ENCODE measurements around the gene UBL7. TPM values are rescaled to one million over a fixed set of nuclear protein-coding genes. Genes with fewer than 3 reads are reported as not detected.

UBL7 gene
- total RNA-seq, 1 experiment from 2014 or later, result 38.5 TPM

DNA sequence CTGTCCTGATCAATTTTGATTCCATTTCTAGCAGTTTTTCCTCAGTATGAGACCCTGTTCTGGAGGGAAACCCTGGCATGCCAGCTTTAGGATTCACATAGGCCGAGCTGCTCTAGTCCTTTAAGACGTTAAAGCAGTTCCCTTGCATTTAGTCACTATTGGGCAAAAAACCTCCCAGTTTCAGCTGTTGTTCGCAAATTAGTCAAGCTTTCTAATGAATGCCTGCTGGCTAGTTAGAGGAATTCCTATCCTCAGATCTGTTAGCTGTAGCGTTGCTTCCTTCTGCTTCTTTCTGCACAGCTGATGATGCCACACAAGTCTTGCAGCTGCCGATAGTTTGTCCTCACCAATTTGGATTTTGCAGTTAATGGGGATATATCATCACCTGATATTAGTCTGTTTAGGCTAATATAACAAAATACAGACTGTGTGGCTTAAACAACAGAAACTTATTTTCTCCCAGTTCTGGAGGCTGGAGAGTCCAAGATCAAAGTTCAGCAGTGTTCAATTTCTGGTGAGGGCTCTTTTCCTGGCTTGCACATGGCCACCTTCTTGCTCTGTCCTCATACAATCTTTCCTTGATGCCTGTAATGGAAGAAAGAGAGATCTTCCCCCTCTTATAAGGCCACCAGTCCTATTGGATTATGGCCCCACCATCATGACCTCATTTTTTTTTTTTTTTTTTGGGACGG lies 7.5 kb upstream of the UBL7 start:
- CTCF ChIA-PET, result no interaction called here
- peaks cover 3% of the 10 kb centered on the region for H3K36me3 Mint-ChIP-seq (ENCODE audit: insufficient read depth, unreplicated experiment)

DNA sequence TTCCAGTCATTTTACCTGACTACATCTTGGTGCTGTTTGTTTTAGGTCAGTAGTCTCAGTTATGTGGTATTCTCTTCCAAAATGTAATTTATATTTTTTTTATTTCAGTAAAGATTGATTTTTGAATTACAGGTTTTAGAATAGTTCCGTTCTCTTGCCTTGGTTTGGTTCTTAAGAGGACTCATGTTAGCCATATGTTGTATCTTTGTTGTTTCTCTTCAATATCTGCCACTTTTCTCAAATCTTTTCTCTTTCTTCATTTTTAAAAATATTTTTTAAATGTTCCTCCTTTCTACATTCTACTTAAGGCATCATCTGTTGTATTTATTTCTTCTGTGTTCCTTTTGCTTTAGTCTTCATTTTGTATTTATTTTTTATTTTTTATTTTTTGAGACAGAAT lies 5.6 kb upstream of the UBL7 start:
- intact Hi-C loops (cut with micrococcal nuclease; ENCODE audit: unreplicated experiment), result no loop called here
- H3K27ac Mint-ChIP-seq (ENCODE audit: unreplicated experiment), result no peak overlapping the region
- CTCF ChIA-PET, result no interaction called here

More for the DNA sequence above, 7.5 kb upstream of the UBL7 start:
- peaks cover 6% of the 10 kb centered on the region for H3K9me3 Mint-ChIP-seq (ENCODE audit: low read depth, unreplicated experiment)
- no peak for DNase-seq
- TF ChIP-seq, protein P1, sequence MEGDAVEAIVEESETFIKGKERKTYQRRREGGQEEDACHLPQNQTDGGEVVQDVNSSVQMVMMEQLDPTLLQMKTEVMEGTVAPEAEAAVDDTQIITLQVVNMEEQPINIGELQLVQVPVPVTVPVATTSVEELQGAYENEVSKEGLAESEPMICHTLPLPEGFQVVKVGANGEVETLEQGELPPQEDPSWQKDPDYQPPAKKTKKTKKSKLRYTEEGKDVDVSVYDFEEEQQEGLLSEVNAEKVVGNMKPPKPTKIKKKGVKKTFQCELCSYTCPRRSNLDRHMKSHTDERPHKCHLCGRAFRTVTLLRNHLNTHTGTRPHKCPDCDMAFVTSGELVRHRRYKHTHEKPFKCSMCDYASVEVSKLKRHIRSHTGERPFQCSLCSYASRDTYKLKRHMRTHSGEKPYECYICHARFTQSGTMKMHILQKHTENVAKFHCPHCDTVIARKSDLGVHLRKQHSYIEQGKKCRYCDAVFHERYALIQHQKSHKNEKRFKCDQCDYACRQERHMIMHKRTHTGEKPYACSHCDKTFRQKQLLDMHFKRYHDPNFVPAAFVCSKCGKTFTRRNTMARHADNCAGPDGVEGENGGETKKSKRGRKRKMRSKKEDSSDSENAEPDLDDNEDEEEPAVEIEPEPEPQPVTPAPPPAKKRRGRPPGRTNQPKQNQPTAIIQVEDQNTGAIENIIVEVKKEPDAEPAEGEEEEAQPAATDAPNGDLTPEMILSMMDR (IDR thresholded peaks at IDR 0.05; ENCODE audit: unreplicated experiment), result no peak
- no TSS peak for BruUV-seq (replicated peaks)
- H3K4me3 Mint-ChIP-seq (ENCODE audit: low read depth, unreplicated experiment), result no peak overlapping the region
- no peaks in the 10 kb centered on the region for H3K27me3 Mint-ChIP-seq (ENCODE audit: unreplicated experiment)
- no peaks in the 10 kb centered on the region for H3K4me1 Mint-ChIP-seq (ENCODE audit: low read depth, unreplicated experiment)
- intact Hi-C loops (cut with micrococcal nuclease; ENCODE audit: unreplicated experiment), result no loop called here
- H3K27ac Mint-ChIP-seq (ENCODE audit: unreplicated experiment), result no peak overlapping the region

DNA sequence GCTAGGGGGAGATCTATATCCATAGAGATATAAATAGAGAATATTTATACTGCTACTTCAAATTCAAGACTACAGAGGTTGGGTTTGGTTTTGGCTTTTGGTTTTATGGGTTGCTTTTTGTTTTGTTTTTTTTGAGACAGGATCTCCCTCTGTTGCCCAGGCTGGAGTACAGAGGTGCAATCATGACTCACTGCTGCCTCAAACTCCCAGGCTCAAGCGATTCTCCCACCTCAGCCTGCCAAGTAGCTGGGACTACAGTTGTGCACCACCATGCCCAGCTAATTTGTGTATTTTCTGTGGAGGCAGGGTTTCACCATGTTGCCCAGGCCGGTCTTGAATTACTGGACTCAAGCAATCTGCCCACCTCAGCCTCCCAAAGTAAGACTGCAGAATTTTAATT lies 3.9 kb upstream of the UBL7 start:
- Mint-ChIP-seq H3K4me1 (ENCODE audit: low read depth, unreplicated experiment) (peaks cover 25% of the 10 kb centered on the region), H3K9me3 (ENCODE audit: low read depth, unreplicated experiment) (peaks cover 9% of the 10 kb centered on the region), H3K27ac (ENCODE audit: unreplicated experiment) (no peak overlapping the region), H3K36me3 (ENCODE audit: insufficient read depth, unreplicated experiment) (peaks cover 20% of the 10 kb centered on the region), H3K27me3 (ENCODE audit: unreplicated experiment) (no peaks in the 10 kb centered on the region), H3K4me3 (ENCODE audit: low read depth, unreplicated experiment) (no peak overlapping the region)
- intact Hi-C loops (cut with micrococcal nuclease; ENCODE audit: unreplicated experiment), result no loop called here
- BruUV-seq (replicated peaks), result no TSS peak
- DNase-seq, result no peak
- CTCF ChIA-PET, result no interaction called here
- TF ChIP-seq, protein P1 (IDR thresholded peaks at IDR 0.05; ENCODE audit: unreplicated experiment), result no peak

More for the DNA sequence above, 5.6 kb upstream of the UBL7 start:
- no TSS peak for BruUV-seq (replicated peaks)
- Mint-ChIP-seq H3K27me3 (ENCODE audit: unreplicated experiment) (no peaks in the 10 kb centered on the region), H3K4me3 (ENCODE audit: low read depth, unreplicated experiment) (no peak overlapping the region), H3K4me1 (ENCODE audit: low read depth, unreplicated experiment) (peaks cover 16% of the 10 kb centered on the region), H3K9me3 (ENCODE audit: low read depth, unreplicated experiment) (peaks cover 9% of the 10 kb centered on the region), H3K36me3 (ENCODE audit: insufficient read depth, unreplicated experiment) (peaks cover 10% of the 10 kb centered on the region)
- DNase-seq, result no peak
- TF ChIP-seq, protein P1 (IDR thresholded peaks at IDR 0.05; ENCODE audit: unreplicated experiment), result no peak

DNA sequence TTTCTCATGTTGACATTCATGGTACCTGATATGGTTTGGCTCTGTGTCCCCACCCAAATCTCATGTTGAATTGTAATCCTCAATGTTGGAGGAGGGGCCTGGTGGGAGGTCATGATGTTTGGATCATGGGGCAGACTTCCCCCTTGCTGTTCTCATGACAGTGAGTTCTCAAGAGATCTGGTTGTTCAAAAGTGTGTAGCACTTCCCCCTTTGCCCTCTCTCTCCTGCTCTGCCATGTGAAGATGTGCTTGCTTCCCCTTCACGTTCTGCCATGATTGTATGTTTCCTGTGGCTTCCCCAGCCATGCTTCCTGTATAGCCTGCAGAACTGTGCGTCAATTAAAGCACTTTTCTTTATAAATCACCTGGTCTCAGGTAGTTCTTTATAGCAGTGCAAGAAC lies 3.3 kb upstream of the UBL7 start:
- DNase-seq, result no peak
- peaks cover 26% of the 10 kb centered on the region for H3K4me1 Mint-ChIP-seq (ENCODE audit: low read depth, unreplicated experiment)
- H3K27me3 Mint-ChIP-seq (ENCODE audit: unreplicated experiment), result no peaks in the 10 kb centered on the region
- CTCF ChIA-PET, result no interaction called here
- H3K9me3 Mint-ChIP-seq (ENCODE audit: low read depth, unreplicated experiment), result peaks cover 9% of the 10 kb centered on the region
- intact Hi-C loops (cut with micrococcal nuclease; ENCODE audit: unreplicated experiment), result no loop called here
- TF ChIP-seq, protein P1 (IDR thresholded peaks at IDR 0.05; ENCODE audit: unreplicated experiment), result no peak
- H3K36me3 Mint-ChIP-seq (ENCODE audit: insufficient read depth, unreplicated experiment), result peaks cover 19% of the 10 kb centered on the region
- no TSS peak for BruUV-seq (replicated peaks)
- no peak overlapping the region for H3K4me3 Mint-ChIP-seq (ENCODE audit: low read depth, unreplicated experiment)
- H3K27ac Mint-ChIP-seq (ENCODE audit: unreplicated experiment), result no peak overlapping the region

Measured in Calu3 (cell line).